GM19468 (cell line): ENCODE data around the gene SETD5.

Experiments used
- ATAC-seq: cut with Tn5 transposase; IDR thresholded peaks from one replicate; pipeline ENCODE4 v1.9.1; 2021; ENCODE audit warnings: mild to moderate bottlenecking, moderate library complexity, moderate number of reproducible peaks; ENCODE audit not compliant: unreplicated experiment; ENCODE audit errors: extremely low read depth

Gene SETD5

DNA sequence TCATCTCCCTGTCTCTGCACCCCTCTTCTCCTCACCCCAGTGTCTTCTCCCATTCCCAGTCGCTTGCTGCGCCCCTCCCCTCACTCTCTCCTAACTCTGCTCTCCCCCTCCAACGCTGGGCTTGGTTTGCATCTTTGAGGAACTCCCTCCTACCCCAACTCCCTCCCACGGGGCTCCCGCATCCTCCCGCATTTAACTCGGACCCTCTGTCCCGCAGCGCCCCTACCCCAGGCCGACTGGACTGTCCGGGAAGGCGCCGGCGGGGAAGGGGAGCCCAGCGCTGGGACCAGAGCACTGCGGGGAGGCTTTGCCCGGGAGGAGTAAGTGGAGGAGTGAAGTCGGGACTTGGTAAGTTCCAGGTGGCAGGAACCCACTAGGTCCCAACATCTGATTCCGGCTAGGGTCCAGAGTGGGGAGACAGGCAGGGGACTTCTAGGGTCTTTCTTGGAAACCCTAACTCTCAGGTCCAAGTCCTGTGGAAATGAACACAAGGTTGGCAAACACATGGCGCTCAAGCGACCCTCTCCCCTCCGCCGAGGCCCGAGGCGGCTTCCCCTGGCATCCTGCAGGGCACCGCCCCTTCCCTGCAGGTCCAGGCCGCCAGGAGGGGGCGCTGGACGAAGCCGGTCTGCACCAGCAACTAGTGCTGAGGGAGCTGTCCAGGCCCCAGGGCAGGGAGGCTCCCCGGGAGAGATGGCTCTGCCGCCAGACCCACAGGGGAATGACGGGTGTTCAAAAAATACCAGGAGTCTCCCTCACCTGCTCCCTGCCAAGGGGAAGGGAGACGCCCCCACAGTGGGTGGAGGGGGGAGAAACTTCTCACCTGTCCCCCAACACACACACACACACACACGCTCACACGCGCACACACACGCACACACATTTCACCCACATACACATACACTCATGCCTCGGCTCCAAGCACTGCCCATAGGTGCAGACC is 103.0 kb downstream of the SETD5 start:
- no peak for ATAC-seq

DNA sequence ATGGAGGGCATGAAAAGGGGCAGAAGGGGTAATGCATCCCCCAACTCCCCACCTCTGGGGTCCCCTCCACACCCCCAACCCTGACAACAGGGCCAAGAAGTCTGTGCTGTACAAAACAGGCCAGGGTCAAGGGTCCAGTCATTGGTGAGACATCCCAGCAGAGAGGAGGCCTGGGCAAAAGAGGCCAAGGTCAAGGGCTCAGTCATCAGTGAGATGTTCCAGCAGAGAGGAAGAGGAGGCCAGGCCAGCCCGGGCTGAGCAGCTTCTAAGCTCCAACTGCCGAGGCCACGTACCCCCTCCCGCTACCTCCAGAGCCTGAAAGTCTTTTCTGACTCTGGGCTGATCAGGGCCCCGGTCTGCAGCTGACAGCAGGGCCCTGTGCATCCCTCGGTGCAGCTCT is 103.8 kb downstream of the SETD5 start:
- no peak for ATAC-seq

DNA sequence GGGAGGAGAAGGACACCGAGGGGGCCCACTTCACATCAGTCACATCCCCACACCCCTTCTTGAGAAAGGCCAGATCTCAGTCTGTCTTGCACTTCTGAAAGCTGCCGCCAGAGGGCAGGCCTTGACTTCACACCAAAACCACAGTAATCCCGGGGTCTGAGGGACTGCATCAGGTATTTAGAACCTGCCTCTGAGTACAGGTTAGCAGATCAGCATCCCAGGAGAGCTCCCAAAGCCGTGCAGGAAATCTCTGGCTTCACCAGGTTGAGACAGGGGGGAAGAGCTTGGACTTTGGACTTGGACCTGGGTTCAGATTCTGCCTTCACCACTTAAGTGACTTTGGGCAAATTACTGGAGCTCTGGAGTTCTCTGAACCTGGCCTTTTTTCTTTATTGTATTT is 105.9 kb downstream of the SETD5 start:
- no peak for ATAC-seq

DNA sequence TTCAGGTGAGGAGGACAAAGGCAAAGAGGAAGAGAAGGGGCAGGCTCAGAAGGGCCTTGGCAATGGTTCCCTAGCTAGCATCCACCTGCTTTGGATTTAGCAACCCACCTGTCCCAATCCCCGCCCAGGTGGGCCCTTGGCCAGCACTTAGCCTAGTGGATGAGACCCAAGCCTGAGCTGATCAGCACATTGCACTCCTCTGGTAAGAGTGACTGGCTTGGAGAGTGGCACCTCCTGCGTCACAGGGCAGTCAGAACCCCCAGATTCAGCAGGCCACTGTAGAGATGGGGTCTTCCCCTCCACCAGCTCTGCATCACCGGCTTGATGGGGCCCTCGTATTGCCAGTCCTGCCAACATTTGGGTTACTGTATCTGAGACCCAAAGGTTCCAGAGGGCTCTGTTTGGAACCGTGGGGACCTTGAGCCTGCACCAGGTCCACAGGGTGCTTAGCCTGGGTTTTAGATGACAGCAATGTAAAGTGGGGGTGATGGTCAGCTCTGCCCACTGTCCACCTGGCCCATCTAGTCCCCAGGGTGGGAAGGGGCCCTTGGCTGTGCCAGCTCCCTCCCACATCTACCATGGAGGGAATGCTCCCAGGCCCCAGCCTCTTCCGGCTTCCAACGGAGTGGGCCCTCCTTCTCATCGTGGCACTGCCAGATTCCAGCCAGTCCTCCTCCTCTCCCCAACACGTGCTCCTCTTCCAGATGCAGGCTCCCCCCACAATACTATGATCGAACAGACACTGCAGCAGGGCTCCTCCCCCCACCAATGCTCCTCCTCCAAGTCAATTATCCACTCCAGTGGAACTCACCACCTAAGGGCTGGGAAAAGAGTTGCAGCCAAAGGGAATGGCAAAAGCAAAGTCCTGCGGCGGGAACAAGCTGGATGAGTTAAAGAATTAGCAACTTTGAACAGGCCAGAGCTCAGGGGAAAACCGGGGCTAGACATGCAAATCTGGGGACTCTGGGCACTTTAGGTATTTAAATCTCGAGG is 110.5 kb downstream of the SETD5 start:
- ATAC-seq: no peak

DNA sequence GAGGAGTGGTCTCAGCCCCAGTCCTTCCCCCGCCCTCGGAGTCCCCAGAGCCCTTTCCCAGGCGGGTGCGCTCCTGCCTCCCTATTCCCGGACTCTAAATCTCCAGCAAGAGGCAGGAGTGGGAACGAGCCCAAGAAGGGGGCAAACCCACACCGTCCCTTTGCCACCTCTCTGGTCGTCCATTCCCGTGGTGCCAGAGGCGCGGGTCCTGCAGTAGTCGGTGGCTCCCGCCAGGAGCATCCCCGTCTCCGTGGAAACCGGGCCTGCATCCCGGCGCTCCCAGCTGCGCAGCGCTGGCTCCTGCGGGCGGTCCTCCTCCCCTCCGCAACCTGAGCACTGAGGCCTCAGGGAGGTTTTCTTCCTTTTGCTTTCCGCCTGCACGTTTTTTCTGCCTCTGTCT is 111.4 kb downstream of the SETD5 start:
- no peak for ATAC-seq

DNA sequence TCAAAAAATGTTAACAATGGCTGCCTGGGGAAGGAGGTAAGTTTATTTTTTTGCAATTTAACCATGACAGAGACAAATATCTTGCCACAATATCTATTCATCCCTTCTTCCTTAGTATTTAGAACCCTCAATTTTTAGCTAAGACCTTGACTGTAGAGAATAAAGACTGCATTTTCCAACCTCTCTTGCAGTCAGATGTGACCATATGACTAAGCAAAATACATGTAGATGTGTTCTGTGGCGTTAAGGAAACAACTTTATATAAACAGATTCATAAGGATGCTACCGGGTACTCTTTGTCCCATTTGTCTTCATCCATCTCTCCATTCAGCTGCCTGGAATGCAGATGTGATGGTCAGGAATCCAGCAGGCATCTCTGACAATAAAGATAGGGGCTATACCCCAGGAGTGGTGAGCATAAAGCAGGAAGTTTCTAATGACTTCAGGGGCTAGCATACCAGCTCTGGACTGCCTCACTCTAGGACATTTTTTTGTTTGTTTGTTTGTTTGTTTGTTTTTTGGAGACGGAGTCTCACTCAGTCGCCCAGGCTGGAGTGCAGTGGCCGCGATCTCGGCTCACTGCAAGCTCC is 115.1 kb downstream of the SETD5 start:
- no peak for ATAC-seq

DNA sequence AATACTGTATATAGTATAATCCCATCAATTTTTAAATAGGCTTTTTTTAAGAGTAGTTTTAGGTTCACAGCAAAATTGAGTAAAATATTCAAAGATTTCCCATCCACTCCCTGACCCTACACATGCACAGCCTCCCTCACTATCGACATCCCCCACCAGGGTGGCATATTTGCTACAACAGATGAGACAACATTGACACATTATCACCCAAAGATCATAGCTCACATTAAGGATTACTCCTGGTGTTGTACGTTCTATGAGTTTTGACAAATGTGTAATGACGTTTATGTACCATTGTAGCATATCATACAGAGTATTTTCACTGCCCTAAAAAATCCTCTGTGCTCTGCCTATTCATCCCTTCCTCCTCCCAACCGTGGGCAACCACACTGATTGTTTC is 116.9 kb downstream of the SETD5 start:
- ATAC-seq: no peak

DNA sequence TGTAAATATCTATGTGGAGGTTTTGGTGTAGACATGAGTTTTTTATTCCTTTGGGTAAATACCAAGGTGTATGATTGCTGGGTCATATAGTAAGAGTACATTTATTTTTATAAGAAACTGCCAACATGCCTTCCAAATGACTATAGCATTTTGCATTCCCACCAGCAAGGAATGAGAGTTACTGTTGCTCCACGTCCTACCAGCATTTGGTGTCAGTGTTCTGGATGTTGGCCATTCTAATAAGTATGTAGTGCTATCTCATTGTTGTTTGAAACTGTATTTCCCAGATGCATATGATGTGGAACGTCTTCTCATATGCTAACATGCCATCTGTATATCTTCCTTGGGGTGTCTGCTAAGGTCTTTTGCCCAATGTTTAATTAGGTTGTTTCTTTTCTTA is 117.5 kb downstream of the SETD5 start:
- ATAC-seq: no peak

DNA sequence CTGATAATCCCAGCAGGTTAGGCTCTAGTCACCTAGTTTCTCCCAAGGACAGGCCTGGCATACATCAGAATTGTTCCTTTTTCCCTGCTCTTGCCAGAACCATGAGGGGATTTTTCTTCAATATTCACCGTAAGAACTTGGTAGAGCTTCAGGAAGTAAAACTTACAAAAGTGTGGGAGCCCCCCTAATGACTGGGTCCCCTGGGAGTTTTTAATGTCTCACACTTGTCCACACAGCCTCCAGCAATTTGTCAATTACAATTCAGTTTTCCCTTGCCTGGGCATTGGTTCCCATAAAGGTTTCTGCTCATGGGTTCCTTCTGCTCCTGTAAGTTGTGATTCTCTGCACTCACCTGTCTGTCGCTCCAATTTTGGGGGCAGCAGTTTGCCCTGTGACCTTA is 127.7 kb downstream of the SETD5 start:
- ATAC-seq: no peak
